T-cell (primary cell): ENCODE results near the gene PRPF8. TPM values are rescaled to one million over a fixed set of nuclear protein-coding genes. Genes with fewer than 3 reads are reported as not detected.

Source experiments
- ATAC-seq, 4 experiments: fragments of 200-7000 bp in 3 of 4; fragments of 150-1000 bp in 1 of 4; cut with Tn5 transposase; replicated peaks in 1 of 4; 1 replicate in 3 of 4; 2 replicates in 1 of 4; pipeline ENCODE4 v1.10.0; 2021; ENCODE audit warnings: moderate library complexity in 3 of 4, mild to moderate bottlenecking in 2 of 4, moderate number of reproducible peaks in 1 of 4
- CTCF ChIA-PET, 2 donors: fragments of 300-600 bp; sonication (Branson Sonifier 250); formaldehyde crosslinking; loops; one replicate each; lab custom pipeline; 2022; ENCODE audit warnings: antibody characterized with exemption in 2 of 2; lab: Charles Lee
- POLR2A ChIA-PET, 2 donors: fragments of 300-600 bp; sonication (Branson Sonifier 250); formaldehyde crosslinking; loops; one replicate each; lab custom pipeline; 2022; ENCODE audit warnings: antibody characterized with exemption in 2 of 2; lab: Charles Lee
- DNase-seq, 35 experiments: peaks; one replicate each; pipeline versions ENCODE4 v3.0.0 to v3.0.0-alpha.2; 2013 to 2023
- H3K27ac ChIP-seq: one replicate; pipeline ENCODE4 v1.5.1; 2013; ENCODE audit warnings: low read length
- H3K27me3 ChIP-seq, 2 experiments: replicated peaks in 1 of 2; 1 replicate in 1 of 2; 2 replicates in 1 of 2; pipeline versions ENCODE4 v1.6.1 to v1.7.0; 2013; ENCODE audit warnings: low read length in 1 of 2, mixed read lengths in 1 of 2; ENCODE audit not compliant: control insufficient read depth in 2 of 2, insufficient read depth in 2 of 2; ENCODE audit errors: extremely low read depth in 1 of 2
- H3K36me3 ChIP-seq, 2 donors: 1 replicate in 1 of 2; 2 replicates in 1 of 2; pipeline versions ENCODE4 v1.6.1 to v1.7.0; 2013; ENCODE audit warnings: low read length in 1 of 2; ENCODE audit not compliant: control insufficient read depth in 2 of 2, insufficient read depth in 1 of 2; ENCODE audit errors: extremely low read depth in 1 of 2
- H3K4me1 ChIP-seq, 2 experiments: 1 replicate in 1 of 2; 2 replicates in 1 of 2; pipeline versions ENCODE4 v1.6.1 to v1.7.0; 2013; ENCODE audit warnings: low read length in 2 of 2, mixed read lengths in 1 of 2; ENCODE audit not compliant: insufficient read depth in 2 of 2, control insufficient read depth in 1 of 2; ENCODE audit errors: extremely low read depth in 1 of 2
- H3K4me3 ChIP-seq, 2 donors: 1 replicate in 1 of 2; 2 replicates in 1 of 2; pipeline versions ENCODE4 v1.5.1 to v1.7.0; 2013; ENCODE audit warnings: mild to moderate bottlenecking in 2 of 2, low read length in 1 of 2, moderate library complexity in 1 of 2; ENCODE audit not compliant: control insufficient read depth in 1 of 2; ENCODE audit errors: extremely low read depth in 1 of 2
- H3K9me3 ChIP-seq: 2 replicates; pipeline ENCODE4 v1.7.0; 2013
- H3K27ac Mint-ChIP-seq, 2 donors: one replicate each; pipeline ENCODE4 v1.8.0; 2020 to 2021; ENCODE audit warnings: mild to moderate bottlenecking in 2 of 2, mixed read lengths in 2 of 2
- H3K27me3 Mint-ChIP-seq, 2 donors: one replicate each; pipeline ENCODE4 v1.8.0; 2021 to 2022; ENCODE audit warnings: mixed read lengths in 2 of 2
- H3K36me3 Mint-ChIP-seq: one replicate; pipeline ENCODE4 v1.8.0; 2021; ENCODE audit warnings: mixed read lengths
- H3K4me1 Mint-ChIP-seq, 3 donors: one replicate each; pipeline ENCODE4 v1.8.0; 2020 to 2022; ENCODE audit warnings: mixed read lengths in 3 of 3, mild to moderate bottlenecking in 1 of 3
- H3K4me3 Mint-ChIP-seq, 3 donors: one replicate each; pipeline ENCODE4 v1.8.0; 2020 to 2022; ENCODE audit warnings: mild to moderate bottlenecking in 3 of 3, mixed read lengths in 3 of 3, moderate library complexity in 3 of 3
- H3K9me3 Mint-ChIP-seq, 3 donors: one replicate each; pipeline ENCODE4 v1.8.0; 2020 to 2022; ENCODE audit warnings: mixed read lengths in 3 of 3
- WGBS: methylation state at CpG from one replicate; pipeline ENCODE4 v1.1.5; 2013; ENCODE audit warnings: missing lambda C conversion rate; ENCODE audit not compliant: insufficient coverage; 5-methylcytosine and 5-hydroxymethylcytosine counted together
- total RNA-seq, 35 experiments: library from RNA in 6 of 35; stranded (reverse) in 6 of 35; fragments of 120-200 nt in 1 of 35; gene quantifications; one replicate each; pipeline versions ENCODE4 v1.2.1 to v1.2.4 and lab custom pipeline; 2013 to 2026

The PRPF8 gene
- 100 to 1,000 TPM; 387 to 543 (median 409) TPM for total RNA-seq
- 241 TPM for total RNA-seq (2013)
- total RNA-seq (lab: John Stamatoyannopoulos, UW), result 379 to 719 (median 466) reads per million in 29 experiments

DNA sequence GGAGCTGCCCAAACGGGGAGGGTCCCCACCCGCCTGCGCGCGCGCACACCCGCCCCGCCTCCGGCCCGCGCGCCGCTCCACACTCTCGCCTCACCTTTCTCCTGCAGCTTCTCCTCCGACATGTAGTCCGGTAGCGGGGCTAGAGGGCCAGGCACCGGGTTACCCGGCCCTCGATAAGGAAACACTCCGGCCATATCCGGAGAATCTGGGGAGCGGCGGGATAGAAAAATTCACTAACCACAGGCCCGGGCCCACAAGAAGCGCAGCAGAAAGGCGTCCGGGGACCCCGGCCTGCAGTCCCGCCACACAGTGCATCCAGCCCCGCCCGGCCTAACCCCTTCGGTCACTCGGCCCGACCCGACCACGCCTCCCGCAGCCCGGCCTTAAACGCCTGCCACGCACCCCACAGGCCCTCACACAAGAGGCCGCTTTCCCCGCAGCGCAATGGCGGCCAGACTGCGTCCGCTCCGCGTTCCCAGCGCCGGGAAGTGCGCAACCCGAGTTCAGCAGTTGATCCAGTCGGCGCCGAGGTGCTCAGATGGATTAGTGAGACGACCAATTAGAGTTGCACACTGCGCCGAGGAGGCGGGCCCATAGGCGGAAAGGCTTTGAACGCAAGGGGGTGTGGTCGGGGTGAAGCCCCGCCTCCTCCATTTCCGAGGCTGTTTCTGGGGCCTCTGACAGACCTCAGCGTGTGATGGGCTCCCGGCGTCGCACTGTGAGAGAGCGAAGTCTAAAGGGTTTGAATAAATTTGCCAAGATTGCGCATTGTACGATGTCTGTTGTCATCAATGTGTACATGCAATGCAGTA is at the start of gene PRPF8:
PRPF8 (minus strand) TSS at position 490 of the 812 bp plus-strand sequence; CDS start at position 194, 296 bp downstream.
- Histone ChIP-seq H3K9me3 (no peaks in the 10 kb centered on the region), H3K4me3 (peak within 1 kb of the TSS; percentile 91 to 92), H3K36me3 (peaks cover 6 to 40% of the 10 kb centered on the region in 2 donors), H3K4me1 (peaks cover 9 to 29% of the 10 kb centered on the region in 2 experiments), H3K27ac (peak within 1 kb of the TSS; percentile 94), H3K27me3 (no peaks in the 10 kb centered on the region)
- no peaks in the 10 kb centered on the region for H3K9me3 Mint-ChIP-seq
- H3K36me3 Mint-ChIP-seq, result peaks cover 45% of the 10 kb centered on the region
- peak; percentile 94 to 99 (median 97) for DNase-seq
- H3K27me3 Mint-ChIP-seq, result no peaks in the 10 kb centered on the region
- ATAC-seq, result peak; percentile 98 to 99 (median 99)
- peaks cover 46 to 52% (median 49%) of the 10 kb centered on the region in 3 donors for H3K4me1 Mint-ChIP-seq
- peak within 1 kb of the TSS; percentile 100 for H3K27ac Mint-ChIP-seq
- peak within 1 kb of the TSS; percentile 97 to 99 (median 99) for H3K4me3 Mint-ChIP-seq
- under 1% methylated on average over 71 of the region's 72 CpGs for WGBS
- ChIA-PET POLR2A (interaction anchor here in 1 of 2 donors (1.3 to 1.7 kb wide), 2 partner anchors 15 to 32 kb away, joined by 4 to 14 read pairs; no protein-coding TSS in a partner anchor), CTCF (interaction anchor here in 1 of 2 donors (0.6 to 1.4 kb wide), 4 partner anchors 22 to 331 kb away, joined by 4 to 7 read pairs (median 6); no protein-coding TSS in a partner anchor)

GRCh38 chr17:1733759-1734158 is 49.1 kb upstream of the PRPF8 start:
- H3K4me3 ChIP-seq, result no peak overlapping the region
- CTCF ChIA-PET, result no interaction called here
- POLR2A ChIA-PET, result interaction anchor here in 1 of 2 donors (0.6 kb wide), 1 partner anchor 17 kb away, joined by 3 read pairs; no protein-coding TSS in a partner anchor
- DNase-seq (no peak), ATAC-seq (no peak)
- peaks cover 14 to 59% of the 10 kb centered on the region in 2 donors for H3K36me3 ChIP-seq
- Mint-ChIP-seq H3K36me3 (peaks cover 21% of the 10 kb centered on the region), H3K27ac (no peak overlapping the region), H3K9me3 (no peaks in the 10 kb centered on the region), H3K4me1 (peaks cover 9 to 28% (median 15%) of the 10 kb centered on the region in 3 donors), H3K4me3 (no peak overlapping the region), H3K27me3 (no peaks in the 10 kb centered on the region)
- H3K27ac ChIP-seq, result no peak overlapping the region
- peaks cover 0 to 24% of the 10 kb centered on the region in 2 experiments for H3K4me1 ChIP-seq
- H3K9me3 ChIP-seq, result no peaks in the 10 kb centered on the region
- no peaks in the 10 kb centered on the region for H3K27me3 ChIP-seq
- 96% methylated on average over 38 of the region's 38 CpGs for WGBS

- no peak overlapping the region for H3K4me3 ChIP-seq
- H3K27ac ChIP-seq, result no peak overlapping the region
- H3K36me3 ChIP-seq, result peaks cover 17 to 63% of the 10 kb centered on the region in 2 donors
These were observed 48.2 kb upstream of the PRPF8 start for GRCh38 chr17:1732833-1733321.

DNA sequence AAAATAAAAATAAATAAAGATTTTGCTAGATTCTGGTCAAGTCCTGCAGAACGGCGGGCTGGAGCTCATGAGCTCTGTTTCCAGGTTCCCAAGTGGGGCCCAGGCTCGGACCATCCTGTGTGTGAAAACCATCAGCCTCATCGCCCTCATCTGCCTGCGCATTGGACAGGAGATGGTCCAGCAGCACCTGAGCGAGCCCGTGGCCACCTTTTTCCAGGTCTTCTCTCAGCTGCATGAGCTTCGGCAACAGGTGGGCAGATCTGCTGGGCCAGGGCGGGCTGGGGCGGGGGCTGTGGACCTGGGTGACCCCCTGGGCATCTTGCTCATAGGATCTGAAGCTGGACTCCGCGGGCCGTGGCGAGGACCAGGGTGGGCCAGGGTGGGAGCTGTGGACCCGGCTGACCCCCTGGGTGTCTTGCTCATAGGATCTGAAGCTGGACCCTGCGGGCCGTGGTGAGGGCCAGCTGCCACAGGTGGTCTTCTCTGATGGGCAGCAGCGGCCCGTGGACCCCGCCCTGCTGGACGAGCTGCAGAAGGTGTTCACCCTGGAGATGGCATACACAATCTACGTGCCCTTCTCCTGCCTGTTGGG is 47.7 kb upstream of the PRPF8 start:
- Mint-ChIP-seq H3K4me3 (no peak overlapping the region), H3K27me3 (no peaks in the 10 kb centered on the region), H3K36me3 (peaks cover 21% of the 10 kb centered on the region), H3K4me1 (peaks cover 9 to 35% (median 25%) of the 10 kb centered on the region in 3 donors), H3K27ac (no peak overlapping the region), H3K9me3 (no peaks in the 10 kb centered on the region)
- POLR2A ChIA-PET, result interaction anchor here in 1 of 2 donors (0.6 kb wide), 1 partner anchor 555 kb away, joined by 3 read pairs; no protein-coding TSS in a partner anchor
- Histone ChIP-seq H3K4me3 (no peak overlapping the region), H3K27me3 (no peaks in the 10 kb centered on the region), H3K4me1 (peaks cover 2 to 38% of the 10 kb centered on the region in 2 experiments), H3K9me3 (no peaks in the 10 kb centered on the region), H3K36me3 (peaks cover 22 to 64% of the 10 kb centered on the region in 2 donors), H3K27ac (no peak overlapping the region)
- DNase-seq (no peak), ATAC-seq (no peak)
- WGBS, result 96% methylated on average over 22 of the region's 22 CpGs
- CTCF ChIA-PET, result no interaction called here

More at GRCh38 chr17:1732833-1733321, 48.2 kb upstream of the PRPF8 start:
- ChIA-PET CTCF (no interaction called here), POLR2A (no interaction called here)
- WGBS, result 80% methylated on average over 9 of the region's 11 CpGs
- peaks cover 0 to 33% of the 10 kb centered on the region in 2 experiments for H3K4me1 ChIP-seq
- DNase-seq, result no peak
- no peak for ATAC-seq
- Mint-ChIP-seq H3K27ac (no peak overlapping the region), H3K36me3 (peaks cover 21% of the 10 kb centered on the region), H3K9me3 (no peaks in the 10 kb centered on the region), H3K4me1 (peaks cover 9 to 35% (median 21%) of the 10 kb centered on the region in 3 donors), H3K4me3 (no peak overlapping the region), H3K27me3 (no peaks in the 10 kb centered on the region)
- no peaks in the 10 kb centered on the region for H3K9me3 ChIP-seq
- no peaks in the 10 kb centered on the region for H3K27me3 ChIP-seq

GRCh38 chr17:1731194-1731506 is 46.5 kb upstream of the PRPF8 start:
- H3K4me1 Mint-ChIP-seq, result peaks cover 9 to 32% (median 23%) of the 10 kb centered on the region in 3 donors
- Histone ChIP-seq H3K27me3 (no peaks in the 10 kb centered on the region), H3K27ac (no peak overlapping the region), H3K36me3 (peaks cover 20 to 70% of the 10 kb centered on the region in 2 donors), H3K4me1 (peaks cover 2 to 40% of the 10 kb centered on the region in 2 experiments), H3K9me3 (no peaks in the 10 kb centered on the region), H3K4me3 (no peak overlapping the region)
- 81% methylated on average over 9 of the region's 10 CpGs for WGBS
- no peak overlapping the region for H3K27ac Mint-ChIP-seq
- ChIA-PET POLR2A (no interaction called here), CTCF (no interaction called here)
- H3K36me3 Mint-ChIP-seq, result peaks cover 18% of the 10 kb centered on the region
- no peak for ATAC-seq
- H3K9me3 Mint-ChIP-seq, result no peaks in the 10 kb centered on the region
- H3K4me3 Mint-ChIP-seq, result no peak overlapping the region
- no peaks in the 10 kb centered on the region for H3K27me3 Mint-ChIP-seq
- no peak for DNase-seq
